Nucleus accumbens (tissue), 56 donors: ENCODE measurements around the gene TNPO1.

ENCODE experiments used
- DNase-seq, 56 donors: peaks; one replicate each; lab custom pipeline; 2025; lab: John Stamatoyannopoulos, UW

TNPO1 gene

DNA sequence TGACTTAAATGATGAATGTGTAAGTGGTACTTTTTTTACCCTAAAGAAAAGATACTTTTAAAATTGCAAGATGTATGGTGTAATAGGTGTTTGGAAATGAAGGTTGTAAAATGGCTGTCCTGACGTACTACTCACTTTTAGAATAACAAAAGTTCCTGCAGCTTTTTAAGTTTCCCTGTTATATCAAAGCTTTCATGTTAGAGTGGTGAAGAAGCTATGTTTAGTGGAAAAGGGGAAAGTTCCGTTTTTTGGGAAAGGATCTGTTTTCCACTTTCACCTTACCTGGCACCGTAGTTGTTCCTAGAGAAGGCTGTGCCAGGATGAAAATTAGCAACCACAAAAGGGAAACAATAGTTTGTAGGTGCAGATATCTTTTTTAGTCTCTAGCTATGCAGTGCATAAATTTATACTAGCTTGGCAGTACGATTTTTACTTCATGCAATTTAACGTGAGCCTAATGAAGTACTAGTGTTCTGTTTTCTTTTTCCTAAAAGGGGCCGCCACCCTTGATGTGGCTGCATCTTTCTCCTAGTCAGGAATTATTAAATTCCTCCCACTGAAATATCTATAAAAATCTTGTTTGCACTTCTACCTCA is 1.3 kb downstream of the TNPO1 start:
- peak in 2 of 56 donors; percentile 3 to 5 for DNase-seq

- peak in 46 of 56 donors; percentile 1 to 79 (median 25) for DNase-seq
These were observed 2.5 kb downstream of the TNPO1 start for GRCh38 chr5:72818866-72819534.

DNA sequence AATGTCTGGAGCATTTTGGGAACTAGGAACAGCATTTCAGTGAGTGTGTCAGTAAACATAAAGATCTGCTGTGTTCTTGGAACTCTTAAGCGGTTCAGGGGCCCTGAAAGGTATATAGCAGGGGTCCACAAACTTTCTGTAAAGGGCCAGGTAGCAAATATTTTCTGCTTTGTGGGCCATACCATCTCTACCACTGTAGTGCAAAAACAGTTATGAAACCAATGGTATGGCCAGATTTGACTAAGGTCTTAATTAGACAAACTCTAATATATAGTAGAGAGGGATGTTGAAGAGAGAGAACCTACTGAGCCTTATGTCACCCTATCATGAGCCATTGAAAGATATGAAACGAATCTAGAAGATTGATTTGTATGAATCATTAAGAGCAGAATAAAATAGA is 5.3 kb downstream of the TNPO1 start:
- no peak for DNase-seq

- no peak for DNase-seq
These were observed 6.5 kb downstream of the TNPO1 start for GRCh38 chr5:72822944-72823343.

DNA sequence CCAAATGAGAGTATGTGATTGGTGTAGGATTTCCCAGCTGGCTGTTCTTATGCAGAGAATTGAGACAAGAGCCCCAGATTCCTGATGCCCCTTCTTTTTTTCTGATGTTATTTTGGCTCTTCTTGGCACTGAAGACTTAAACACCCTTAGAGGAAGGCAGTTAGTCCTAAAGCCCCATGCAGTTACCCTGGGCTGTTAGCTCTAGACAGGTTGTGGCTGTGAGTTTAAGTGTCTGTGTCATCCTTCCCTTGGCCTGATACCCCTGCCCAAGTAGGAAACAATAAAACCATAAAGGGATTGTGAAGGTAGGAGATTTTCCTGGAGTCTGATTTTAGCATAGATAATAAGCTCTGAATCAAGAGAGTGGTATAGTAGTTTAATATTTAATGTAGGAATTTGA is 13.2 kb downstream of the TNPO1 start:
- DNase-seq = no peak

DNA sequence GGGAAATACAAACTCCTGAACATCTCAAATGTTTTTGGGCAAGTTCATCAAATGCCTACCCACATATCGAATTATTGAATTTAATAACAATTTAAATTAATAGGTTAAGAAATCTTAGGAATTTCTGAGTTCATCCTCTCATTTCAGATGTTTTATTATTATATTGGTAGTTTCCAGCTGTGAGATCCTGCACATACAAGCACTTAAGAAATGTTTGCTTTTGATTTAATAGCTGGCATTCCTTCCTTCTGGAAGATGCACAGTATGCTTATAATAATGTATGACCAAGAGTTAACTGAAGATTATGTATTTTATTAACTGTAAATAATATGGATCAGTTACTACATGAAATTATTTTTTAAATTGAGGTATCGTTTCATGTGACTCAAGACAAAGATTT is 13.9 kb downstream of the TNPO1 start:
- DNase-seq = no peak

DNA sequence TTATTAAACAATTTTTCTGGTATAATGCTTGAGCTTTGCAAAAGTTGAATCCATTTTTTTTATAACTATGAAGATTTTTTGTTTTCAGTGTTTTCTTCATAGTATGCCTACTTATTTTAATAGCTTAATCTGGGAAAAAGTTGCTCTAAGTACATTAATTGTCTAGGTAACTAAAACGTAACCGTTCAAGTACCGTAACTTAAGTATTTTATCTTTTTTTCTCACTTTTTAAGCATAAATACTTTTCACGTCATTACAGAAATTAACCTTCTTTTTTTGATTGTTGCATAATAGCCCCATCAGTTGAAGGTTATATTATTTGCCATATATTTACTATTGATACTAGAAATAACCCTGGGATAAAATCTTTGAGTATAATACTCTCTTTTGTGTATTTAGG is 15.2 kb downstream of the TNPO1 start:
- DNase-seq = no peak

DNA sequence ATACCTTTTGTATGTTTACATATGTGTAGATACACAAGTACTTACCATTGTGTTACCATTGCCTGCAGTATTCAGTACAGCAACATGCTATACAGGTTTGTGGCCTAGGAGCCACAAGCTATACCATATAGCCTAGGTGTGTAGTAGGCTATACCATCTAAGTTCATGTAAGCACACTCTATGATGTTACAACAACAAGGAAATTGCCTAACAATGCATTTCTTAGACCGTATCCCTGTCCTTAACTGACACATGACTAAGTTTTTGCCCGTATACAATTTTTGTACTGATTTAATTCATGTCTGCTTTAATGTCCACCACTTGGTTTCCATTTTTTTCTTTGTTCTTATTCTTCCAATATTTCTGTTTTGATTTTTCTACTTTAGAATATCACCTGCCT is 18.5 kb downstream of the TNPO1 start:
- no peak for DNase-seq

DNA sequence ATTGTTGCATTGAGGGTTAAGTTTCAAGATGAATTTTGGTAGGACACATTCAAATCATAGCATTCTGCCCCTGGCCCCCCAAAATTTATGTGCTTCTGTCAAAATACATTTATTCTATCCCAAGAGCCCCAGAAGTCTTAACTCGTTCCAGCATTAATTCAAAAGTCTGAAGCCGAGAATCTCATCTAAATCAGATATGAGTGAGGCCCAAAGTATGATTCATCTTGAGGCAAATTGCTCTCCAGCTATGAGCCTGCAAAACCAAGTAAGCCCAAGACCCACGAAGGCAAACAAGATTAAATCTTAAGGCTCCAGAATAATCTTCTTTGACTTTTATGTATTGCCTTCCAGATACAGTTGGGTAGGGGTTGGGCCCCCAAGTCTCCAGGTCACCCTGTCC is 19.2 kb downstream of the TNPO1 start:
- no peak for DNase-seq

GRCh38 chr5:72836810-72837209 is 20.3 kb downstream of the TNPO1 start:
- DNase-seq = no peak

DNA sequence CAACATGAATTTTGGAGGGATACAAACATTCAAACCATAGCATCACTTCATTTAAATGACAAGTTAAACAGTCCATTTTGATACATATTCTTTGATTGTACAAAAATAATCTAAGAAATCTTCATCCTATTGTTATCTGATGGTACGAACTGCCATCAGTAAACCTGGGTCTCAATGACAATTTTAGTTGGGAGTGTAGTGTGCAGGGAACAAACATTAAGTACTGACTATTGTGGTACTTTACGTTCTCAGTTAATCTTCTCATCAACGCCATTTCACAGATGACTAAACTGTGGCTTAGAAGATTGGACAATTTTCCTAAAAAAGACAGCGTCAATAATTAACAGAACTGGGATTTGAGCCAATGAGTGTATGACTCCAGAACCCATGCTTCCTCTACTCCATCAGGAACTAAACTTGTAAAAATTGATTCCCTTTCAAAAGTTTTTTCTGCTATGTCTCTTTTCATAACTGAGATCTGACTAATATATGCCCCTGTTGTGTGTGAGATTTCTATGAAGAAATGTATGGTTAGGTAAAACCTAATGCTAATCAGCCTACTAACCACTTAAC is 21.1 kb downstream of the TNPO1 start:
- DNase-seq = no peak

DNA sequence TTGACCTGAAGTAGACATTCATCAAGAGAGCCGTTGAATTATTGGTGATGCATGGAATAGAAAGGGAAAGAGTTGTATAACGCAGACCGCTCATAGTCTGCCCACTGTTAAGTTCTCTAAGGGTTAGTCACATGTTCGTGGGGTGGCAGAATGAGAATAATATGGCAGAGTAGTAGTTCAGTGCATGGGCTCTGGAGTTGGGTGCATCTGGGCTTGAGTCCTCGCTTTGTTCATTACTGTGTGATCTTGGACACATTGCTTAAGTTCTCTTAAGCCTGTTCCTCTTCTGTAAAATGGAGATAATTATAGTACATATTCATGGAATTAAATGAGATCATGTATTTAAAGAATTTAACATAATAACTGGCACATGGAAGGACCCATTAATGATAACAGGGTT is 23.6 kb downstream of the TNPO1 start:
- no peak for DNase-seq

GRCh38 chr5:72841756-72842535 is 25.5 kb downstream of the TNPO1 start:
- DNase-seq = no peak

DNA sequence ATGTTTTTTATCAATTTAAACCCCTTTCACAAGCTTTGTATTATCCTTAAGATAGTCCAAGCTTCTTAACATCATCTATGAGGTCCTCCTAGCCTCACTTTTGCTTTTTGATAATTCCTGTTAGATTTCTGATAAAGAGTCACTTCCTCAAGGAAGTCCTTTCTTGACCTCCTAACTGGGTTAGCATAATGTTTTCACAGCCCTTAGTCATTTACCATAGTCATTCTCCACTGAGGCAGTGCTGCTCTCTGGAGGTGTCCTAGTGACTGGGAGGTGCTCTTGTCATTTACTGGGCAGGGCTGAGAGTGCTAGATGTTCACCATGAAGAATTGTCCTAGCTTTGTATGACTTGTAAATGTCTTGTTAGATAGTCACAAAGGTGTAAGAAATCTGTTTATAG is 26.4 kb downstream of the TNPO1 start:
- DNase-seq = no peak

DNA sequence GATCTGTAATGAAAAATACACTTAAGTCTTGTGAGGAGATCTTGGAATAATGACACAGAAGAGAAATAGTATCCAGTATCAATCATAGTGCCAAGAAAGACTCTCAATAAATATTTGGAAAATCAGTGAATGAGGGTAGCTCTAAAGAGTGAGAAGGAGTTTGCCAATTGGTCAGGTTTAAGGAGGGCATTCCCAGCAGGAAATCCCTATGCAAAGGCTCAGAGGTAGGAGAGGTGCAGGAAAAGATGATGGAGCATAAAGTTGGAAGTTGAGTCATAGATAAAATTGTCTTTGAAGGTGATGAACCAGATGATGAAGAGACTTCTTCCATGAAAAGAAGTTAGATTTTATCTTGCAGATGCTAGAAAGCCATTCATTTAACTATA is 27.8 kb downstream of the TNPO1 start:
- no peak for DNase-seq

DNA sequence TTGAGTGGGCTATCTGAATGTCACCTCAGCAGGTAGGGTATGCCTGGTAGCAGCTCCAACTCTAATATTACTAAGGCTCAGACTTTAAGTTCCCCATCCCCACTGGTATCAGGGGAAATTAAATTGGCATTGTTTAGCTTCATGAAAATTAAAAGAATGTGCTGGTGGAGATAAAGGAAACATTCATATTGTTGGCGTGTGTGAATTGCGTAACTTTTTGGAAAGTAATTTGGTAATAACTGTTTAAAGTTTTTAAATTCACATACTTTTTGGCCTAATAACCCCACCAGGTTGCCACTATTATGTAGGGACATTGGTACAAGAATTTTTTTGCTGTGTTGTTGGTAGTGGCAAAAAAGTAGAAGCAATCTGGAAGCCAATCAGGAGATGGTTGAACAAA is 29.4 kb downstream of the TNPO1 start:
- no peak for DNase-seq

GRCh38 chr5:72846483-72846882 is 30.0 kb downstream of the TNPO1 start:
- DNase-seq = no peak

DNA sequence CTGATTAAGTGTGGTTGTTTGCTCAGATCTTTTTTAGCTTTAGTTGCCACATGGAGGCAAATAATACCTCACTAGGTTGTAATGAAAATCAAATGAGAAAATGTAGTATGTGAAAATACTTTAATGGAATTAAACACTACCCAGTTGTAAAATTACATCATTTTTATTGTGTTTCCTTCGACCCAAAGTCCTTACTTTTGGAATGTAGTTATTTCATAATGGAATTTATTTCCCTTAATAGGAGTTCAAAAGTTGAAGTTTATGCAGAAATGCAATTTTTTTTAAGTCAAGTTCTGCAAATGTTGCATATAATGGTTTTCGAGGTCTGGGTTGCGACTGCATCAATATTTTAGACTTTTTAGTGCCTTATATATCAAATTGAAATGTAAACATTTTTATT is 31.0 kb downstream of the TNPO1 start:
- no peak for DNase-seq

GRCh38 chr5:72847989-72848473 is 31.6 kb downstream of the TNPO1 start:
- peak in 55 of 56 donors; percentile 40 to 95 (median 85) for DNase-seq

DNA sequence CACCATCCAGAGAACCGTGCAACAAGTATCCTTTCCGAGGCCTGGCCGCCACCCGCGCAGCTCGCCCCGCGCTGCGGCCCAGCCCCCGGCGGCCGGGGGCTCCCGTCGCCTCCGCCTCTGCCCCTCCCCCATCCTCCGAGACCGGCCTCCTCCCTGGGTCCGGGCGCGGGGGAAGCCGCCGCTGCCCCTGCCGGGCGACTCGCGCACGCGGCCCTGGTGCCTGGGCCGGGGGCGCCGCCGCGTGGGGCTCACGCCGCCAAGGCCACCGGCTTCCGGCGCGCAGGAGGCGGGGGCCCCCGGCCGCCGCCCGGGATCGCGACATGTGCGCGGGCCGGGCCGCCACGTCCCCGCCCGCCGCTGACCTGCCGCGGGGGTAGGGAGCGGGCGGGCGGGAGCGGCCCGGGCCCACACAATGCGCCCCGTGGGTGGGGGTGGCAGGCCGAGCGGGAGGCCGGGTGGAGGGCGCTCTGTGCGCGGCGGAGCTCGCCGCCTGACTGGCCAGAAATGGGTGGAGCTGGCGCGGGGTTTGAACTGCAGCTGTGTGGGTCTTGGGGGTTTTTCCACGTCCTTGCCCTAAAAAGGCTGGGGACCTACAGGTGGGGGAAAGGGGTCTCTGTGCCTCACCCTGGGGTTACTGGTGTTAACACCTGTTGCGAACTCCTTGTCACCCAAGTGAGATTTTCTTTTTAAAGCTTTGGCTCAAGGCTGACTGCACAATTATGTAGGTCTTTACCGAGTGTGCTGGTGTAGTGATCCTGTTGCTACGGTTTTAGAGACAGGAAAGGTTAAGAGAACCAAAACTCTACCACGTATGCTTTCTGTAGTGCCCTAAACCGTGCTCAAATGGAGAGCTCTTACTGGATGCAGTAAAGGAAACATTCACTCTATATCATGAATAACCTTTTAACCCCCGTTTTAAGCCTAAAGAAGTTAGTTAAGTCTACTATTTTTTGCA is 32.3 kb downstream of the TNPO1 start:
- peak in 49 of 56 donors; percentile 3 to 88 (median 53) for DNase-seq
